ENCODE measurements around the gene EVX1.

DNA sequence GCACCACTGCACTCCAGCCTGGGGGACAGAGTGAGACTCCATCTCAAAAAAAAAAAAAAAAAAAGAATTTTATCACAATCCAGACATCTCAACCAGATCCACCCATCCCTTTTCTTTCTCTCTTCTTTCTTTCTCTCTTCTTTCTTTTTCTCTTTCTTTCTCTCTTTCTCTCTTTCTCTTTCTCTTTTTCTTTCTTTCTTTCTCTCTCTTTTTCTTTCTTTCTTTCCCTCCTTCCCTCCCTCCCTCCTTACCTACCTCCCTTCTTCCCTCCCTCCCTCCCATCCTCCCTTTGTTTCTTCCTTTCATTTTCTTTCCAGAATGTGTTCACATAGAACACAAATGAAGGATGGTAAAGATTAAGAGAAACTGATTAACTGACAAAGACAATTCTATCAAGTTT, 24.7 kb upstream of the EVX1 start:
- TF ChIP-seq POLR2A (IDR thresholded peaks at IDR 0.05; ENCODE audit: low read depth) (no peak), POLR2AphosphoS5 (IDR thresholded peaks at IDR 0.05) (no peak), EP300 (IDR thresholded peaks at IDR 0.05) (no peak)
- TF ChIP-seq, protein P1, sequence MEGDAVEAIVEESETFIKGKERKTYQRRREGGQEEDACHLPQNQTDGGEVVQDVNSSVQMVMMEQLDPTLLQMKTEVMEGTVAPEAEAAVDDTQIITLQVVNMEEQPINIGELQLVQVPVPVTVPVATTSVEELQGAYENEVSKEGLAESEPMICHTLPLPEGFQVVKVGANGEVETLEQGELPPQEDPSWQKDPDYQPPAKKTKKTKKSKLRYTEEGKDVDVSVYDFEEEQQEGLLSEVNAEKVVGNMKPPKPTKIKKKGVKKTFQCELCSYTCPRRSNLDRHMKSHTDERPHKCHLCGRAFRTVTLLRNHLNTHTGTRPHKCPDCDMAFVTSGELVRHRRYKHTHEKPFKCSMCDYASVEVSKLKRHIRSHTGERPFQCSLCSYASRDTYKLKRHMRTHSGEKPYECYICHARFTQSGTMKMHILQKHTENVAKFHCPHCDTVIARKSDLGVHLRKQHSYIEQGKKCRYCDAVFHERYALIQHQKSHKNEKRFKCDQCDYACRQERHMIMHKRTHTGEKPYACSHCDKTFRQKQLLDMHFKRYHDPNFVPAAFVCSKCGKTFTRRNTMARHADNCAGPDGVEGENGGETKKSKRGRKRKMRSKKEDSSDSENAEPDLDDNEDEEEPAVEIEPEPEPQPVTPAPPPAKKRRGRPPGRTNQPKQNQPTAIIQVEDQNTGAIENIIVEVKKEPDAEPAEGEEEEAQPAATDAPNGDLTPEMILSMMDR (IDR thresholded peaks at IDR 0.05), result no peak

Data from esophagus muscularis mucosa (tissue), 4 donors.